Activated B cell treated with CpG ODN at 0.5 μM for 24 hours (primary cell): Measurements from ENCODE around the gene SLC43A1. TPM values are rescaled to one million over a fixed set of nuclear protein-coding genes. Genes with fewer than 3 reads are reported as not detected.

ENCODE experiments used
- ATAC-seq: fragments of 200-7000 bp; cut with Tn5 transposase; one replicate; pipeline ENCODE4 v1.10.0; 2021; ENCODE audit warnings: low read depth, mild to moderate bottlenecking, moderate library complexity
- CTCF ChIA-PET: fragments of 350-600 bp; sonication (Branson Sonifier 250); formaldehyde crosslinking; loops from one replicate; lab custom pipeline; 2021; ENCODE audit warnings: antibody characterized with exemption; lab: Charles Lee
- POLR2A ChIA-PET: fragments of 350-600 bp; sonication (Branson Sonifier 250); formaldehyde crosslinking; loops from one replicate; lab custom pipeline; 2021; ENCODE audit warnings: antibody characterized with exemption; lab: Charles Lee
- DNase-seq: peaks from one replicate; pipeline ENCODE4 v3.0.0; 2022
- H3K27ac Mint-ChIP-seq: one replicate; pipeline ENCODE4 v1.8.0; 2020; ENCODE audit warnings: mixed read lengths
- H3K27me3 Mint-ChIP-seq: one replicate; pipeline ENCODE4 v1.8.0; 2021; ENCODE audit warnings: mixed read lengths
- H3K36me3 Mint-ChIP-seq: one replicate; pipeline ENCODE4 v1.8.0; 2021; ENCODE audit warnings: low read depth, mixed read lengths
- H3K4me1 Mint-ChIP-seq: one replicate; pipeline ENCODE4 v1.8.0; 2021; ENCODE audit warnings: mixed read lengths
- H3K4me3 Mint-ChIP-seq: one replicate; pipeline ENCODE4 v1.8.0; 2020; ENCODE audit warnings: mild to moderate bottlenecking, mixed read lengths
- H3K9me3 Mint-ChIP-seq: one replicate; pipeline ENCODE4 v1.8.0; 2020; ENCODE audit warnings: mixed read lengths
- CTCF ChIP-seq: fragments of 200-600 bp; IDR thresholded peaks from one replicate; pipeline ENCODE4 v1.8.0; 2022; ENCODE audit warnings: antibody characterized with exemption, mild to moderate bottlenecking
- intact Hi-C: fragments of 100-400 bp; cut with micrococcal nuclease; formaldehyde crosslinking; loops from one replicate; pipeline ENCODE4 v1.15.1; 2024
- total RNA-seq: library from RNA; stranded (reverse); gene quantifications from 2 replicates; pipeline ENCODE4 v1.2.3, GENCODE V29; 2022

The SLC43A1 gene
- total RNA-seq, 1 donor from 2014 or later: 12.8 TPM

DNA sequence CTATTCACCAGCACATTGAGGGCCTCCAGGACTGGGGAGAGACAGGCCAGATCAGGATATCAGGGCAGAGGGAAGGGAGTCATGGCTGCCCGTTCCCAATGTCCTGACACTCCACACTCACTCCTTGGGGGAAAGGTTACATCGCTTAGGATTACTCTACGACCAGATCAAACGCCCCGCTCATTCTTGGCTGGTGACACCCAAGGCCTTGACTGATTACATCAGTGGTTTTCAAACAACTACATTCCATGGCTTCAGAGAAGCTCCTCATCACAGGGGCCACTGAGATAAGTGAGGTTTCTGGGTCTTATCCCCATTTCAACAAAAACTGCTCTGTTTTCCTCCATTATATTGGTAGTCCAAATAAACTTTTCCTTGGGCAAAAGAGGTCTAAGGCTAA is 37.0 kb upstream of the SLC43A1 start:
- ChIA-PET CTCF (no interaction called here), POLR2A (no interaction called here)
- Mint-ChIP-seq H3K4me3 (no peak overlapping the region), H3K9me3 (no peaks in the 10 kb centered on the region), H3K27me3 (no peaks in the 10 kb centered on the region), H3K4me1 (peaks cover 11% of the 10 kb centered on the region), H3K27ac (no peak overlapping the region), H3K36me3 (peaks cover 85% of the 10 kb centered on the region)
- TF ChIP-seq CTCF: no peak
- DNase-seq (no peak), ATAC-seq (no peak)
- intact Hi-C loops: no loop called here

- TF ChIP-seq CTCF: no peak
- ChIA-PET POLR2A (no interaction called here), CTCF (no interaction called here)
- no peaks in the 10 kb centered on the region for H3K9me3 Mint-ChIP-seq
- intact Hi-C loops: no loop called here
- peaks cover 79% of the 10 kb centered on the region for H3K36me3 Mint-ChIP-seq
- peaks cover 16% of the 10 kb centered on the region for H3K4me1 Mint-ChIP-seq
- H3K4me3 Mint-ChIP-seq: no peak overlapping the region
- ATAC-seq (no peak), DNase-seq (no peak)
- no peaks in the 10 kb centered on the region for H3K27me3 Mint-ChIP-seq
- H3K27ac Mint-ChIP-seq: no peak overlapping the region
Observed at GRCh38 chr11:57551941-57552340, 36.4 kb upstream of the SLC43A1 start.

- no peaks in the 10 kb centered on the region for H3K9me3 Mint-ChIP-seq
- CTCF ChIA-PET: interaction anchor here (0.6 to 1.0 kb wide), 2 partner anchors 18 to 200 kb away, joined by 4 to 5 read pairs; partner anchors contain the start of gene UBE2L6
- TF ChIP-seq CTCF: no peak
- H3K36me3 Mint-ChIP-seq: peaks cover 62% of the 10 kb centered on the region
- no peak for ATAC-seq
- peaks cover 20% of the 10 kb centered on the region for H3K4me1 Mint-ChIP-seq
- H3K4me3 Mint-ChIP-seq: no peak overlapping the region
- H3K27me3 Mint-ChIP-seq: no peaks in the 10 kb centered on the region
- no peak overlapping the region for H3K27ac Mint-ChIP-seq
- POLR2A ChIA-PET: no interaction called here
- DNase-seq: no peak
- intact Hi-C loops: loop anchor here (2.0 kb wide), 1 partner anchor 17 kb away; the partner anchor contains the start of gene UBE2L6
Observed at GRCh38 chr11:57549983-57550382, 34.5 kb upstream of the SLC43A1 start.

GRCh38 chr11:57547854-57548377 is 32.4 kb upstream of the SLC43A1 start:
- intact Hi-C loops: loop anchor here (1.0 to 2.0 kb wide), 2 partner anchors 17 to 19 kb away; partner anchors contain the start of gene UBE2L6
- peak overlapping the region; percentile 80 for H3K27ac Mint-ChIP-seq

More at GRCh38 chr11:57547854-57548377, 32.4 kb upstream of the SLC43A1 start:
- Mint-ChIP-seq H3K27me3 (no peaks in the 10 kb centered on the region), H3K4me1 (peaks cover 20% of the 10 kb centered on the region), H3K4me3 (peak overlapping the region; percentile 24), H3K9me3 (no peaks in the 10 kb centered on the region), H3K36me3 (peaks cover 42% of the 10 kb centered on the region)
- CTCF ChIA-PET: interaction anchor here (0.9 to 1.9 kb wide), 5 partner anchors 20 to 92 kb away, joined by 3 to 9 read pairs (median 4); partner anchors contain the start of gene UBE2L6
- DNase-seq: peak; percentile 33
- no peak for TF ChIP-seq CTCF
- ATAC-seq: peak; percentile 99
- POLR2A ChIA-PET: interaction anchor here (0.5 to 1.9 kb wide), 7 partner anchors 17 to 223 kb away, joined by 3 to 16 read pairs (median 4); partner anchors contain the start of genes SSRP1, TIMM10, TNKS1BP1 and UBE2L6
